COLO829 (cell line): ENCODE measurements around the gene DDX27.
"Not testable (repeated sequence)": the region's sequence is repeated elsewhere in the genome, so short reads cannot be mapped to it uniquely, and the experiment has no call there.

Source experiments
- DNase-seq: peaks from one replicate; pipeline ENCODE4 v3.0.0; 2012; ENCODE audit warnings: low spot score

DDX27 gene

GRCh38 chr20:49207076-49207475, 12.1 kb upstream of the DDX27 start:
- no peak for DNase-seq

- DNase-seq = no peak
Measured at GRCh38 chr20:49210101-49210756, 9.0 kb upstream of the DDX27 start.

GRCh38 chr20:49210757-49211110, 8.5 kb upstream of the DDX27 start:
- DNase-seq = no peak

- DNase-seq = no peak
Measured at GRCh38 chr20:49214571-49214970, 4.6 kb upstream of the DDX27 start.

- DNase-seq = no peak
Measured at GRCh38 chr20:49215232-49215631, 4.0 kb upstream of the DDX27 start.

- peak; percentile 79 for DNase-seq
Measured at GRCh38 chr20:49216991-49217578, 2.1 kb upstream of the DDX27 start.

- not testable (repeated sequence) for DNase-seq
Measured at GRCh38 chr20:49218739-49219090, 501 bp upstream of the DDX27 start.

GRCh38 chr20:49219924-49220831, 962 bp downstream of the DDX27 start:
- no peak for DNase-seq

- no peak for DNase-seq
Measured at GRCh38 chr20:49225896-49226295, 6.7 kb downstream of the DDX27 start.

- DNase-seq = no peak
Measured at GRCh38 chr20:49228676-49229075, 9.5 kb downstream of the DDX27 start.

- DNase-seq = no peak
Measured at GRCh38 chr20:49229381-49229780, 10.2 kb downstream of the DDX27 start.

GRCh38 chr20:49230021-49230420, 10.8 kb downstream of the DDX27 start:
- no peak for DNase-seq

GRCh38 chr20:49230561-49231133, 11.4 kb downstream of the DDX27 start:
- DNase-seq = no peak

GRCh38 chr20:49231471-49231870, 12.3 kb downstream of the DDX27 start:
- no peak for DNase-seq

- no peak for DNase-seq
Measured at GRCh38 chr20:49233226-49233625, 14.0 kb downstream of the DDX27 start.

- DNase-seq = no peak
Measured at GRCh38 chr20:49234831-49235230, 15.6 kb downstream of the DDX27 start.

- DNase-seq = no peak
Measured at GRCh38 chr20:49236301-49236700, 17.1 kb downstream of the DDX27 start.

GRCh38 chr20:49237531-49237930, 18.3 kb downstream of the DDX27 start:
- no peak for DNase-seq

GRCh38 chr20:49245921-49246740, 26.9 kb downstream of the DDX27 start:
- DNase-seq = peak; percentile 62

GRCh38 chr20:49247169-49247723, 28.0 kb downstream of the DDX27 start:
- no peak for DNase-seq

GRCh38 chr20:49247792-49248191, 28.6 kb downstream of the DDX27 start:
- no peak for DNase-seq

GRCh38 chr20:49248301-49248700, 29.1 kb downstream of the DDX27 start:
- DNase-seq = no peak
